Ecto neural progenitor cell (in vitro differentiated cells): Measurements from ENCODE around the gene METTL17.
"Not testable (repeated sequence)": the region's sequence is repeated elsewhere in the genome, so short reads cannot be mapped to it uniquely, and the experiment has no call there.

Experiments used
- DNase-seq: peaks from one replicate; pipeline ENCODE4 v3.0.0-alpha.2; 2018; ENCODE audit warnings: low spot score

METTL17 gene, protein sequence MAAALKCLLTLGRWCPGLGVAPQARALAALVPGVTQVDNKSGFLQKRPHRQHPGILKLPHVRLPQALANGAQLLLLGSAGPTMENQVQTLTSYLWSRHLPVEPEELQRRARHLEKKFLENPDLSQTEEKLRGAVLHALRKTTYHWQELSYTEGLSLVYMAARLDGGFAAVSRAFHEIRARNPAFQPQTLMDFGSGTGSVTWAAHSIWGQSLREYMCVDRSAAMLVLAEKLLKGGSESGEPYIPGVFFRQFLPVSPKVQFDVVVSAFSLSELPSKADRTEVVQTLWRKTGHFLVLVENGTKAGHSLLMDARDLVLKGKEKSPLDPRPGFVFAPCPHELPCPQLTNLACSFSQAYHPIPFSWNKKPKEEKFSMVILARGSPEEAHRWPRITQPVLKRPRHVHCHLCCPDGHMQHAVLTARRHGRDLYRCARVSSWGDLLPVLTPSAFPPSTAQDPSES

DNA sequence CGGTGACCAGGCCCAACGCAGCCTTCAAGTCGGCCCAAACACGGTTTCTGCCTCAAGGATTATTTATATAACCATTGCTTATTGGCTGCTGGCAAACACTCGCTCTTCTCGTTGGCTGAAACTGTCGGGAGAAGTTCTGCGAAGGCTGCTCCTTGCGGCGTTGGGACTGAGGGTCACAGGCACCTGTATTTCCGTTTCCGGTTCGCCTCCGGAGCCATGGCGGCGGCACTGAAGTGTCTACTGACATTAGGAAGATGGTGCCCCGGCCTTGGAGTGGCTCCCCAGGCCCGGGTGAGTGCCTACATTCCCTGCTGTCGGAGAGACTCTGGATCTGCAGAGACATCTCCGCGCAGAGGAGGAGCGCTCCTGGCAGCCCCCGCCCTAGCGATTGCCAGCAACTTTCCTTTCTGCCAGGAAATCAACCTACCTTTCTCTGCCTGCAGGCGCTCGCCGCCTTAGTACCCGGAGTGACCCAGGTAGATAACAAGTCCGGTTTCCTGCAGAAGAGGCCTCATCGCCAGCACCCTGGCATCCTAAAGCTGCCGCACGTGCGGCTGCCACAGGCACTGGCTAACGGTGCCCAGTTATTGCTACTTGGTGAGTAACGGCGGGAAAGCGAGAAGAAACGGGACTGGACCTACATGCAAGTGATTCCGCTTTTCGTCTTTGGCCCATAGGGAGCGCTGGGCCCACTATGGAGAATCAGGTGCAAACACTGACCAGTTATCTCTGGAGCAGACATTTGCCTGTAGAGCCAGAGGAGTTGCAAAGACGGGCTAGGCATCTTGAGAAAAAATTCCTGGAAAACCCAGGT, at the start of gene METTL17:
TSS of gene METTL17 (plus strand) at position 194 of the 814 bp plus-strand sequence. CDS start at position 217, 23 bp downstream.
- DNase-seq = peak; percentile 92

- not testable (repeated sequence) for DNase-seq
Observed at GRCh38 chr14:20945146-20945545, 44.6 kb upstream of the METTL17 start.

- DNase-seq = not testable (repeated sequence)
Observed at GRCh38 chr14:20946707-20947106, 43.1 kb upstream of the METTL17 start.

GRCh38 chr14:20954736-20955537, 34.8 kb upstream of the METTL17 start, which contains the start of gene RNASE2:
RNASE2 (plus strand) TSS chr14:20955487; CDS start chr14:20955772, 285 bp downstream.
- DNase-seq = not testable (repeated sequence)

GRCh38 chr14:20955538-20955873, 34.3 kb upstream of the METTL17 start:
- not testable (repeated sequence) for DNase-seq

DNA sequence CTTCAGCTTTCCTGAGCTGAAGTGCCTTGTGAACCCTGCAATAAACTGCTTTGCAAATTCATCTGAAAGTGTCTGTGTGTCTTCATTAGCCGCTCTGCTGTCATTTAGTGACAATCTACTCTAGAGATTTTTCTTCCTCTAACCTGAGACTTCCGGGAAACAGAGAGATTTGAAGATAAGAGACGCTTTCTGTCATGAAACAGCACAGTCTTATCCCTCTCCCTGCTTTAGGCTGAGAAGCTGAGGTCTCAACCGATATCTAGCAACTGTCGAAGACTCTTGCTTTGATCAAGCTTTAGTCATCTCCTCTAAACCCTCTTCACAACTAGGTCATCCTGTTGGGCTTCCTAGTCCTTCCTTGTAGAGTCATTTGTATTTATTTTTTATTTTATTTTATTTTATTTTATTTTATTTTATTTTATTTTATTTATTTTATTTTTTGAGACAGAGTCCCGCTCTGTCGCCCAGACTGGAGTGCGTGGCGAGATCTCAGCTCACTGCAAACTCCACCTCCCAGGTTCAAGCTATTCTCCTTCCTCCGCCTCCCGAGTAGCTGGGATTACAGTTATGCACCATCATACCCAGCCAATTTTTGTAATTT, 33.3 kb upstream of the METTL17 start:
- DNase-seq = no peak

GRCh38 chr14:20958946-20959345, 30.8 kb upstream of the METTL17 start:
- not testable (repeated sequence) for DNase-seq

DNA sequence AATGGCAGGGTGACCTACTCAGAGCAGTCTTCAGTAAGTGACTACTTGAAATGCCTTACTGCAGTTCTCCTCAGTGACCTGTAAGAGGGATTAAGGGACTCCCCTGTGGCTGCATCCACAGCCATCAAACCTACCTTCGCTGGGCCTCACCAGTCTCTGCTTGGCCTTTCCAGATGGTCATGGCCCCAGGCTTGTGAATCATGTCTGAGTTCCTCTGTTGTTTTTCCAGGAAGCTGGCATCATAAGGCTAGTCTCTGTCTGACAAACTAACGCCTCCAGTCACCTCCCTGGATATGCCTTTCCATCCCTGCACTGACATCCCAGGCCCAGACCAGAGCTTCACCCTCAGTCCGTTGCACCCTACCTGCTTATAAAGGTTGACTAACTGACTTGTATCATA, 20.4 kb upstream of the METTL17 start:
- no peak for DNase-seq

DNA sequence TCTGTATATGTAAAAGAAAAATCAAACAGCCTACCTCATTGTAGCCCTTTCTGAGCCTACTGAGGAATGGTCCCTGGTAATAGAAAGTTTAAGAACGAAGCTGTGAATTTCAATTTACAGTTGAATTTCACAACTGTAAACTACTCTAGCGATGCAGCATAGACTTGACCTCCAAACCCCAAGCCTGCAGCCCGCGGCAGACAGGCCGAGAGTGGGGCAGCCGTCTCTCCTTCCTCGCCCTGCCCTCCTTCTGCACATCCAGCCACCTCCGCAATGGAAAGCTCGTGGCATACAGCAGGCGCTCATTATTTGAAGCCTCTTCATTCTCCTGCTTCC, 19.2 kb upstream of the METTL17 start:
- DNase-seq = no peak

GRCh38 chr14:20970983-20971704, 18.6 kb upstream of the METTL17 start:
- peak; percentile 92 for DNase-seq

DNA sequence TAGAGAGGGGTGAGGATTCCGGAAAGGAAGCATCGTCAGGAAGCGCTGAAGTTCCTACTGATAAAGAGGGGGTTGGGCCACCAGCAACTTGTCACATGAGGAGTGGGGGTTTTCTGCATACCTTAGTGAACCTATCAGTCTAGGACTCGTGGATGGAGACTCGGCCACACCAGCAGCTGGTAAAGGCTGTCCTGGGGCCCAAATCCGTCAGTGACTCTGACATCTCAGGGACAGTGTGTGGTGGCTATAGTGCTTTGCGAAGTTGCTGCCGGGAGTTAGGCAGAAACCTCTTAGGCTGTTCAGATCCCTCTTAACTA, 18.1 kb upstream of the METTL17 start:
- no peak for DNase-seq

DNA sequence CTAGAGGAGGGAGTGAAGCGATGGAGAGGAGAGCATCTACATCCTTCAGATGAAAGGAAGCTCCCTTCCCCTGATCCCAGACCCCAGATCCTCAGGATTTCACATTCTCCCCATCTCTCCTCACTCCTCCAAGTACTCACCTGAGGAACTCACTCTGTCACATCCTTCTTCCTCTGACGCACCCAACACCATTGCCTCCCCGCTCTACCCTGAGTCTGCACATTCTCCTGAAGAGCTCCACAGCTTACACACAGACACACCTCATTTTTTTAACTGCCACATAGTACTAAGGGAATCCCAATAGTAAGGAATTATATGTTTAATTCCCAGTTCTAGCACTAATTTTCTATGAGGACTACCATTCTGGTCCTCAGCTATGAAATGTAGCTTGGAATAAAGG, 16.3 kb upstream of the METTL17 start:
- DNase-seq = no peak

GRCh38 chr14:20976291-20976690, 13.5 kb upstream of the METTL17 start:
- DNase-seq = no peak

DNA sequence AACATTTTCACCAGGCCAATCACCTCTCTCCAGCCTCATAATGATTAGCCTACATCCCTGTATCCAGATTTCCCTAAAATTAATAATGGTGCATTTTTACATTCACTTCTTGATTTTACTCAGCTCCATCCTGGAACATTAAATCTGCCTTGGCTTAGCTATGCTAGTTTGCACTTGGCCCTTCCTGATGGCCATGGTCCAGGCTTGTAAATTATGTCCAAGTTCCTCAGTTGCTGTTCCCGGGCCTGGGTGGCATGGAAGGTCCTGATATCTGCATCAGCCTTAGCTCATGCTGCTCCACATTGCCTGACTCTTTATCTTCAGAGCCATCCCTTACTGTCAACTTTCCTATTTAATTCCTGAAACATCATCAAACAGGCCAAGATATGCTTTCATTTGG, 11.1 kb upstream of the METTL17 start:
- no peak for DNase-seq

DNA sequence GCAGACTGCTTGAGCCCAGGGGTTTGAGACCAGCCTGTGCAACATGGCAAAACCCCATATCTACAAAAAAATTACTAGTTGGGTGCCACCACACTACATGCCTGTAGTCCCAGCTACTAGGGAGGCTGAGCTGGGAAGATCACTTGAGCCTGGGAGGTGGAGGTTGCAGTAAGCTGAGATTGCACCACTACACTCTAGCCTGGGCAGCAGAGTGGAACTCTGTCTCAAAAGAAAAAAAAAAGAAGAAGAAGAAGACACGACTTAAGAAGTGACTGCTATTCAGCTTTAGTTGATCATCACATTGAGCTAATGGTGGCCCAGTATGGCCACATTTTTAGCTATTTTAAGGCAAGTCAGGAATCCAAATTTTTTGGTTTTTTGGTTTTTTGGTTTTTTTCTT, 8.9 kb upstream of the METTL17 start:
- no peak for DNase-seq

DNA sequence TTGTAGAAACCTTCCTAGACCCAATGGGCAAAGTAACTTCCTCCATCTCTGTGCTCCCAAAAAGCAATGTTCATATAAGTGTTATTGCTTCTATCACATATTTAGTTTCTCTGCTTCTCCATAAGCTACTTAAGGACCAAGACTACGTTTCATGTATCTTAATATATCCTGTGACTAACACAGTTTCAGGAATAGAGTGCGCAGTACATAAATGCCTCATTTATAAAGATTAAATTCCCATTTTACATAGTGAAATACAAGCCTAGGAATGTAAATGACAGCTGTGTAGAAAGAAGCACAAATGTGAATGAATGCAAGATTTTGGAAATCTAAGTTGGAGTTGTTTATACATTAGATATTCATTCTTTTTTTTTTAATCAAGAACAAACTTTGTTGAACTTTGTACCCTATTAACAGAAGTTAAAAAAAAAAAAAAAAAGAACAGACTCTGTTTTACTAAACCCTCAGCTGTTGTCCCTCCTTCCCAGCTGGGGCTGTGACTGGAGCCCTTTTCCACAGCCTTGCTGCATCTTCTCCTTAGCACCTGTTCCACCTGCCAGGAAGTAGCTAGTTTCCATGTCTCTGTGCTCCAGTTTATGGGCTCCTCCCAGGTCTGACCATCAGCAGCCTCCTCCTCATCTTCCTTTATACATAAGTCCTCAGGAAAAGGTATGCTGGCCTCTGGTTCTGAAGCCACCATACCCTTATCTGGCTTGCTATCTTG, 7.0 kb upstream of the METTL17 start:
- DNase-seq = no peak

GRCh38 chr14:20985650-20986049, 4.1 kb upstream of the METTL17 start:
- not testable (repeated sequence) for DNase-seq

DNA sequence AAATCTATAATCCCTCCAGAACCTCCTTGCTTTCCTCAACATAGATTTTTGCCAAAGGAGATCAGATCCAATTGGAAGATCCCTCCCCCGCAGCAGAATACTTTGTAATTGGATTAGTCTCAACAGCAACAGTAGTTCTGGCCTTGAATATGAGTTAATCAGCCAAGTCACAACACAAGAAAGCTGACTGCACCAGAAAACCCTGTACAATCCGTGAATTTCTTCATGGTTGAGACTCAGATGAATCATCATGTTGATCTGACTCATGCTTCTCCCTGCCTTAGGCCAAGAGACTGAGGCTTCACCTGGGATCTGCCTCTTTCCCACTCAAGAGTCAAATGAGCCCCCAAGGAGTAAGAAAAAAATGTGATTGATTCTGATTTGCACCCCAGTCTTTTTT, 3.0 kb upstream of the METTL17 start:
- DNase-seq = no peak

GRCh38 chr14:20988717-20989470, 886 bp upstream of the METTL17 start:
- no peak for DNase-seq

DNA sequence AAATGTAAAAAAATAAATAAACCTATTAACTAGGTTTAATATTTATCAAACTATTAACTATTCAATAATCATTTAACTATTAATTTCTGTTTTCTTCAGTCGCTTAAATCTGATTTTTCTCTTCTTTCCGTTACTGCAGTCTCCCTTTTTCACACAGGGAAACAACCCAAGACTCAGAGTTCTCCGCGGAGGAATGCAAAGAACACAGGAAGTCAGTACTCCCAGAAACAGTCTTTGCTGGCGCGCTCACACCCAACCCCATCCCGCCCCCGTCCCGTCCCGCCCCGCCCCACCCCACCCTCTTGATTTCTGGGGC, 351 bp upstream of the METTL17 start:
- DNase-seq = no peak
